Adrenal gland (tissue), 12 donors: ENCODE data around the gene CFAP221. TPM values are rescaled to one million over a fixed set of nuclear protein-coding genes. Genes with fewer than 3 reads are reported as not detected.

Experiments used
- DNase-seq, 7 donors: peaks; one replicate each; pipeline ENCODE4 v3.0.0-alpha.2; 2019 to 2020
- H3K27ac ChIP-seq, 5 donors: fragments of 200-600 bp; sonication (generic) in 4 of 5; 1 replicate in 3 of 5; 2 replicates in 2 of 5; pipeline versions ENCODE4 v1.5.1 to v1.8.0; 2016 to 2020; ENCODE audit warnings: mild to moderate bottlenecking in 1 of 5
- H3K27me3 ChIP-seq: fragments of 200-600 bp; 2 replicates; pipeline ENCODE4 v1.8.0; 2021
- H3K36me3 ChIP-seq, 2 donors: fragments of 200-600 bp; replicated peaks in 1 of 2; 1 replicate in 1 of 2; 2 replicates in 1 of 2; pipeline versions ENCODE4 v1.5.1 to v1.8.0; 2018 to 2022
- H3K4me1 ChIP-seq, 2 donors: fragments of 200-600 bp; replicated peaks in 1 of 2; 1 replicate in 1 of 2; 2 replicates in 1 of 2; pipeline versions ENCODE4 v1.5.1 to v1.8.0; 2018 to 2021
- H3K4me3 ChIP-seq, 4 donors: fragments of 200-600 bp; sonication (generic) in 3 of 4; one replicate each; pipeline ENCODE4 v1.5.1; 2016 to 2018
- H3K9me3 ChIP-seq, 3 donors: fragments of 200-600 bp; sonication (generic) in 1 of 3; replicated peaks in 1 of 3; 1 replicate in 2 of 3; 2 replicates in 1 of 3; pipeline versions ENCODE4 v1.5.1 to v1.8.0; 2016 to 2021
- CTCF ChIP-seq, 6 experiments: fragments of 450-650 bp in 4 of 6; fragments of 200-600 bp in 2 of 6; sonication (generic) in 1 of 6; IDR thresholded peaks; 1 replicate in 5 of 6; 2 replicates in 1 of 6; pipeline versions ENCODE4 v1.5.1 to v1.8.0; 2016 to 2021; ENCODE audit warnings: antibody characterized with exemption in 6 of 6, mild to moderate bottlenecking in 2 of 6, moderate library complexity in 1 of 6
- POLR2A ChIP-seq, 2 donors: fragments of 450-650 bp; IDR thresholded peaks; one replicate each; pipeline ENCODE4 v1.6.1; 2017; ENCODE audit warnings: antibody characterized with exemption in 2 of 2, mild to moderate bottlenecking in 2 of 2, moderate library complexity in 1 of 2
- WGBS, 4 donors: extraction: QIAGEN DNeasy Blood & Tissue Kit in 2 of 4; methylation state at CpG; one replicate each; pipeline versions ENCODE4 v1.1.5 to v1.1.7; 2013 to 2017; 5-methylcytosine and 5-hydroxymethylcytosine counted together
- intact Hi-C, 2 donors: fragments of 100-400 bp; cut with DNase I; formaldehyde crosslinking; loops; one replicate each; pipeline versions ENCODE4 v1.14.1 to v1.15.0; 2022 to 2023
- polyA plus RNA-seq, 3 donors: library from polyadenylated mRNA; stranded (reverse); fragments of 200-250 nt in 2 of 3; fragments of 350-450 nt in 1 of 3; fragmentation: Illumina TruSeq in 1 of 3; extraction: RNeasy Lipid Tissue Mini Kit (QIAGEN cat#74804) in 1 of 3; gene quantifications; one replicate each; pipeline ENCODE4 v1.2.3, GENCODE V29; 2013 to 2014
- total RNA-seq, 9 donors: library from RNA; depleted of rRNA in 4 of 9; stranded (reverse); fragments of >200 nt in 4 of 9; fragments of 120-200 nt in 1 of 9; fragmentation: NEBNext Ultra II Directional in 1 of 9; extraction: Animal tissue kit (Norgen Biotek cat#: 25700) in 1 of 9; gene quantifications; one replicate each; pipeline versions ENCODE4 v1.1.0 to v1.2.4, GENCODE V29; 2013 to 2023
- donor health status: healthy with polysubstance abuse.
- donor health status: Bipolar disorder and iron deficiency.
- donor health status: DM: yes; HTN: yes; CAD: no.
- donor health status: DM: no; HTN: no; CAD: no.
- donor health status: DM: no; HTN: no; CAD: no.
- donor health status: DM: yes; HTN: yes; CAD: no.

The CFAP221 gene
- total and polyA plus RNA-seq, 12 donors, result 1.1 to 14.0 (median 4.4) TPM

GRCh38 chr2:119641562-119642258 is 97.5 kb downstream of the CFAP221 start:
- intact Hi-C loops, result no loop called here
- no peaks in the 10 kb centered on the region for H3K9me3 ChIP-seq
- WGBS, 4 donors, result 6 to 8% (median 7%) methylated on average over 17 of the region's 17 CpGs
- peaks cover 0 to 11% of the 10 kb centered on the region in 2 donors for H3K4me1 ChIP-seq
- no peaks in the 10 kb centered on the region for H3K27me3 ChIP-seq
- TF ChIP-seq POLR2A (IDR thresholded peaks at IDR 0.05) (no peak), CTCF (IDR thresholded peaks at IDR 0.05) (peak; percentile 79 to 96 (median 88))
- no peak overlapping the region for H3K27ac ChIP-seq
- DNase-seq, result peak; percentile 68 to 87 (median 77)
- H3K4me3 ChIP-seq, result no peak overlapping the region
- H3K36me3 ChIP-seq, result no peaks in the 10 kb centered on the region

- peak in 1 of 7 donors; percentile 16 for DNase-seq
- Histone ChIP-seq H3K9me3 (no peaks in the 10 kb centered on the region), H3K27me3 (no peaks in the 10 kb centered on the region), H3K27ac (no peak overlapping the region), H3K4me3 (no peak overlapping the region), H3K4me1 (peaks cover 0 to 11% of the 10 kb centered on the region in 2 donors), H3K36me3 (no peaks in the 10 kb centered on the region)
- intact Hi-C loops, result no loop called here
- 82 to 89% (median 87%) methylated on average over 3 of the region's 3 CpGs for WGBS, 4 donors
- TF ChIP-seq CTCF (IDR thresholded peaks at IDR 0.05) (no peak), POLR2A (IDR thresholded peaks at IDR 0.05) (no peak)
Observed at GRCh38 chr2:119644186-119644585, 99.9 kb downstream of the CFAP221 start.

GRCh38 chr2:119645173-119645855 is 101.1 kb downstream of the CFAP221 start:
- DNase-seq, result peak in 1 of 7 donors; percentile 20
- TF ChIP-seq POLR2A (IDR thresholded peaks at IDR 0.05) (no peak), CTCF (IDR thresholded peaks at IDR 0.05) (no peak)
- peaks cover 0 to 11% of the 10 kb centered on the region in 2 donors for H3K4me1 ChIP-seq
- no peak overlapping the region for H3K27ac ChIP-seq
- H3K9me3 ChIP-seq, result no peaks in the 10 kb centered on the region
- 29 to 45% (median 38%) methylated on average over 3 of the region's 3 CpGs for WGBS, 4 donors
- H3K27me3 ChIP-seq, result no peaks in the 10 kb centered on the region
- intact Hi-C loops, result no loop called here
- H3K4me3 ChIP-seq, result no peak overlapping the region
- H3K36me3 ChIP-seq, result no peaks in the 10 kb centered on the region

- H3K4me3 ChIP-seq, result no peak overlapping the region
- H3K36me3 ChIP-seq, result no peaks in the 10 kb centered on the region
- no peaks in the 10 kb centered on the region for H3K27me3 ChIP-seq
- peaks cover 0 to 11% of the 10 kb centered on the region in 2 donors for H3K4me1 ChIP-seq
- 84 to 98% (median 93%) methylated on average over 3 of the region's 3 CpGs for WGBS, 4 donors
- DNase-seq, result no peak
- intact Hi-C loops, result no loop called here
- no peaks in the 10 kb centered on the region for H3K9me3 ChIP-seq
- TF ChIP-seq POLR2A (IDR thresholded peaks at IDR 0.05) (no peak), CTCF (IDR thresholded peaks at IDR 0.05) (no peak)
- H3K27ac ChIP-seq, result no peak overlapping the region
Observed at GRCh38 chr2:119646149-119646548, 101.9 kb downstream of the CFAP221 start.
